RWPE2 (cell line): ENCODE results near the gene ZBTB18.

Experiments used
- ATAC-seq: fragments of 200-7000 bp; cut with Tn5 transposase; 3 replicates; pipeline ENCODE4 v1.9.1; 2021; ENCODE audit warnings: low read depth
- DNase-seq: peaks from one replicate; pipeline ENCODE4 v3.0.0-alpha.2; 2020; ENCODE audit warnings: low spot score
- H3K27ac ChIP-seq: fragments of 450-650 bp; 2 replicates; pipeline ENCODE4 v1.5.1; 2017; ENCODE audit warnings: mild to moderate bottlenecking; ENCODE audit not compliant: poor library complexity, severe bottlenecking
- H3K27me3 ChIP-seq: fragments of 250-450 bp; sonication (Bioruptor Pico); 2 replicates; pipeline ENCODE4 v1.5.1; 2021; ENCODE audit warnings: mild to moderate bottlenecking, moderate library complexity; ENCODE audit not compliant: insufficient read depth, poor library complexity, severe bottlenecking
- H3K36me3 ChIP-seq: fragments of 250-450 bp; sonication (Bioruptor Pico); 2 replicates; pipeline ENCODE4 v1.5.1; 2020; ENCODE audit warnings: low read depth, mild to moderate bottlenecking, moderate library complexity
- H3K4me1 ChIP-seq: fragments of 250-450 bp; sonication (Bioruptor Pico); 2 replicates; pipeline ENCODE4 v1.5.1; 2021; ENCODE audit warnings: mild to moderate bottlenecking, moderate library complexity; ENCODE audit not compliant: insufficient read depth, poor library complexity, severe bottlenecking
- H3K4me3 ChIP-seq: fragments of 250-450 bp; sonication (Bioruptor Pico); 2 replicates; pipeline ENCODE4 v1.5.1; 2021; ENCODE audit warnings: mild to moderate bottlenecking, moderate library complexity; ENCODE audit not compliant: severe bottlenecking
- H3K9me3 ChIP-seq: fragments of 250-450 bp; sonication (Bioruptor Pico); 2 replicates; pipeline ENCODE4 v1.5.1; 2021; ENCODE audit warnings: mild to moderate bottlenecking, moderate library complexity; ENCODE audit not compliant: severe bottlenecking
- TF ChIP-seq, protein P1 (sequence below): fragments of 450-650 bp; IDR thresholded peaks from one replicate; pipeline ENCODE4 v1.5.1; 2017; ENCODE audit warnings: mild to moderate bottlenecking, moderate library complexity; ENCODE audit not compliant: poor library complexity, severe bottlenecking

The ZBTB18 gene

DNA sequence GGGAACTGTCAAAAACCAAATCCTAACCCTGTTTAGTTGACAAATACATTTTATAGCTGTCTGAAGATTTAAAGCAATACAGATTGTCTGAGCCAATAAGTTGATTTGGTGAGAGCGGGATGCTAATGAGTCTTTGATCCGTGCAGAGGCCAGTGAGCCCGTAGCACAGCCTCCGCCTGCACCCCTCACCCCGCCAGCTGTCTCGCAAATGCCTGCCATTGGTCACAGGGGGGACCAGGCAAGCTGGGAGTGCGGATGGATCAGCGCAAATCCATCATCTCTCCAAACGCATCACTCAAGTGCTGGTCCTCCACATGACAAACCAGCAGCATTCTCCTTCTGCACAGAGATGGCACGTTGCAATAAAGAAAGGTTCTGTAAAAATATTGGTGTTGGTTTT, 51.0 kb downstream of the ZBTB18 start:
- H3K4me3 ChIP-seq, result no peak overlapping the region
- DNase-seq (no peak), ATAC-seq (no peak)
- H3K9me3 ChIP-seq, result no peaks in the 10 kb centered on the region
- H3K4me1 ChIP-seq, result no peaks in the 10 kb centered on the region
- H3K27me3 ChIP-seq, result no peaks in the 10 kb centered on the region
- TF ChIP-seq, protein P1, sequence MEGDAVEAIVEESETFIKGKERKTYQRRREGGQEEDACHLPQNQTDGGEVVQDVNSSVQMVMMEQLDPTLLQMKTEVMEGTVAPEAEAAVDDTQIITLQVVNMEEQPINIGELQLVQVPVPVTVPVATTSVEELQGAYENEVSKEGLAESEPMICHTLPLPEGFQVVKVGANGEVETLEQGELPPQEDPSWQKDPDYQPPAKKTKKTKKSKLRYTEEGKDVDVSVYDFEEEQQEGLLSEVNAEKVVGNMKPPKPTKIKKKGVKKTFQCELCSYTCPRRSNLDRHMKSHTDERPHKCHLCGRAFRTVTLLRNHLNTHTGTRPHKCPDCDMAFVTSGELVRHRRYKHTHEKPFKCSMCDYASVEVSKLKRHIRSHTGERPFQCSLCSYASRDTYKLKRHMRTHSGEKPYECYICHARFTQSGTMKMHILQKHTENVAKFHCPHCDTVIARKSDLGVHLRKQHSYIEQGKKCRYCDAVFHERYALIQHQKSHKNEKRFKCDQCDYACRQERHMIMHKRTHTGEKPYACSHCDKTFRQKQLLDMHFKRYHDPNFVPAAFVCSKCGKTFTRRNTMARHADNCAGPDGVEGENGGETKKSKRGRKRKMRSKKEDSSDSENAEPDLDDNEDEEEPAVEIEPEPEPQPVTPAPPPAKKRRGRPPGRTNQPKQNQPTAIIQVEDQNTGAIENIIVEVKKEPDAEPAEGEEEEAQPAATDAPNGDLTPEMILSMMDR, result no peak
- no peaks in the 10 kb centered on the region for H3K36me3 ChIP-seq
- no peak overlapping the region for H3K27ac ChIP-seq

DNA sequence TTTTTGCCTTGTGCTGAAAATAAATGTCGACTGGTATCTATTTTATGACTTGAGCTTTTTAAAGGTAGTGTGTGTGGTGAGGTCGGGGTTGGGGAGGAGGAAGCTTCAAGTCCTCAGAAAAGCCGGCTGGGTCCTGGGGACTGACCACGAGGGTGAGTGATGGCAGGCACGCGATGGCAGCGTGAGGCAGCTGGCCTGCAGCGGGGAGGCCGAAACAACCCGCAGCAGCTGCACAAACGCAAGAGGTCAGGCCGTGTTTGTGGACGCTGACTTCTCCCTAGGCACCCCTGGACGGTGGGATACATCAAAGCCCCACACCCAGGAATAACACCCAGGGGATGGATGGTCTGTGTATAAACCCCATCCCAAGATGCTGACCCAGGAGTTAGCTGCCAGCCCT, 51.4 kb downstream of the ZBTB18 start:
- DNase-seq (no peak), ATAC-seq (no peak)
- Histone ChIP-seq H3K27me3 (no peaks in the 10 kb centered on the region), H3K36me3 (no peaks in the 10 kb centered on the region), H3K4me1 (no peaks in the 10 kb centered on the region), H3K27ac (no peak overlapping the region), H3K4me3 (no peak overlapping the region), H3K9me3 (no peaks in the 10 kb centered on the region)
- TF ChIP-seq, protein P1, result no peak

DNA sequence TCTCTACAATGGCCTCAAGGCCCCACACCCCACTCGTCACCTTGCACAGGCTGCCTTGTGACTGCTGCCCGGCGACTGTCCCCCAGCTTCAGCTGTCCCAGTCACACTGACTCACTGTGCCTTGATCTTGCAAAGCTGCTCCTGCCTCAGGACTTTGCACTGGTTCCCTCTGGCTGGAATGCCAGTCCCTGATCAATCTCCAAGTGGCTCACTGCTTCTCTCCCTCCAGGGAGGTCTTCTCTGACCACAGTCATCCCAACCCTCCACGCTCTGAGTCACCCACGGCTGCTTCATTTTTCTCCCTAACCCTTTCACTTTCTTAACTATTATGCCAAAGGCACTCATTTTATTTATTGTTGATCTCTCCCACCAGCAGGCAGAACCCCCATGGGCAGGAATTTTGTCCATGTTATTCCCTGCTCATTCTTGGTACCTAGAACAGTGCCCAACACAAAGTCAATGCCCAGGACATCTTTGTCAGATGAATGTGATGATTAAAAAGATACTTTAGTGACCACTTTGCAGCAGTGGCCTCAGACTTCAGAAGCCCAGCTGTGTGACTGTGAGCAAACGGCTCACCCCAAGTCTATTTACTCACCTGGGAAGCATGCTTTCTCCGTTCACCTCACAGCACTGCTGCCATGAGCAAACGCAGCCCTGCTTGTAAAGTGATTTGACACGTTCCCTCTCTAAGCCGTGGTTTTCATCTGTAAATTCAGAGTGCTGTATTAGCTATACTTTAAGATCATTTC, 53.4 kb downstream of the ZBTB18 start:
- H3K9me3 ChIP-seq, result no peaks in the 10 kb centered on the region
- DNase-seq, result no peak
- H3K27ac ChIP-seq, result no peak overlapping the region
- TF ChIP-seq, protein P1, result no peak
- no peaks in the 10 kb centered on the region for H3K36me3 ChIP-seq
- H3K4me3 ChIP-seq, result no peak overlapping the region
- ATAC-seq, result peak; percentile 75
- no peaks in the 10 kb centered on the region for H3K27me3 ChIP-seq
- no peaks in the 10 kb centered on the region for H3K4me1 ChIP-seq

DNA sequence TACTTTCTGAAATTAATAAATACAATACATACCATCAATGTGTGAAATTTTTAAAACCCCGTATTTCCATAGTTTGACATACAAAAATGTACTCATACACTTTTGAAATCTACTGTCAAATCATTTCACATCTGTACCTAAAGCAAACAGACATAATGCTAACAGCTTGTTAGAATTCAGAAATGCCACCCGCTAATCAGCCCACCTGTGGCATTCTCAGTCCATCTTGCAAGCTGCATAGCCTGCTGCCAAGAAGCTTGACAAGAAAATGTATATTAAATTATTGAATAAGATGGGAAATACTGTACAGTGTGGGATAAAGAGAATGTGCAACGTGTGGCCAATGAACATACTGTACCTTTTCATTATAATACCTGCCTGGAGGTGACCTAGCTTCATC, 55.1 kb downstream of the ZBTB18 start:
- H3K27ac ChIP-seq, result no peak overlapping the region
- H3K4me1 ChIP-seq, result no peaks in the 10 kb centered on the region
- no peak for DNase-seq
- H3K4me3 ChIP-seq, result no peak overlapping the region
- TF ChIP-seq, protein P1, result no peak
- H3K9me3 ChIP-seq, result no peaks in the 10 kb centered on the region
- ATAC-seq, result no peak
- no peaks in the 10 kb centered on the region for H3K36me3 ChIP-seq
- no peaks in the 10 kb centered on the region for H3K27me3 ChIP-seq
